Trophoblast cell (in vitro differentiated cells and primary cell): ENCODE measurements around the gene GPBAR1.

Experiments
- DNase-seq, 2 donors: peaks; one replicate each; pipeline ENCODE4 v3.0.0-alpha.2; 2016
- H2AFZ ChIP-seq: 2 replicates; pipeline ENCODE4 v1.6.1; 2013; ENCODE audit warnings: low read length, moderate library complexity, mild to moderate bottlenecking; ENCODE audit not compliant: insufficient read depth, poor library complexity
- H2AK5ac ChIP-seq: 2 replicates; pipeline ENCODE4 v1.6.1; 2013; ENCODE audit warnings: mild to moderate bottlenecking, low read length
- H2BK120ac ChIP-seq: 2 replicates; pipeline ENCODE4 v1.6.1; 2013; ENCODE audit warnings: low read length, mild to moderate bottlenecking, moderate library complexity; ENCODE audit not compliant: insufficient read depth, poor library complexity
- H2BK12ac ChIP-seq: 2 replicates; pipeline ENCODE4 v1.6.1; 2013; ENCODE audit warnings: mild to moderate bottlenecking, low read length, moderate library complexity
- H2BK5ac ChIP-seq: 2 replicates; pipeline ENCODE4 v1.6.1; 2013; ENCODE audit warnings: low read length, low read depth, moderate library complexity, mild to moderate bottlenecking; ENCODE audit not compliant: poor library complexity
- H3K14ac ChIP-seq: 2 replicates; pipeline ENCODE4 v1.6.1; 2013; ENCODE audit warnings: mild to moderate bottlenecking, low read length
- H3K18ac ChIP-seq: 2 replicates; pipeline ENCODE4 v1.6.1; 2013; ENCODE audit warnings: mild to moderate bottlenecking, low read length
- H3K23ac ChIP-seq: 2 replicates; pipeline ENCODE4 v1.6.1; 2013; ENCODE audit warnings: low read length
- H3K27ac ChIP-seq: 2 replicates; pipeline ENCODE4 v1.5.1; 2013; ENCODE audit warnings: low read depth, mild to moderate bottlenecking, inconsistent platforms, low read length, moderate library complexity
- H3K27me3 ChIP-seq: 2 replicates; pipeline ENCODE4 v1.6.1; 2013; ENCODE audit warnings: inconsistent platforms, mild to moderate bottlenecking, low read length, moderate library complexity; ENCODE audit not compliant: insufficient read depth
- H3K36me3 ChIP-seq, 2 experiments: 1 replicate in 1 of 2; 2 replicates in 1 of 2; pipeline ENCODE4 v1.6.1; 2013; ENCODE audit warnings: low read length in 2 of 2, mild to moderate bottlenecking in 2 of 2, moderate library complexity in 1 of 2; ENCODE audit not compliant: insufficient read depth in 2 of 2, control insufficient read depth in 1 of 2
- H3K4ac ChIP-seq: 2 replicates; pipeline ENCODE4 v1.6.1; 2013; ENCODE audit warnings: low read depth, mild to moderate bottlenecking, low read length, moderate library complexity
- H3K4me1 ChIP-seq, 2 experiments: 1 replicate in 1 of 2; 2 replicates in 1 of 2; pipeline ENCODE4 v1.6.1; 2013; ENCODE audit warnings: low read length in 2 of 2, mild to moderate bottlenecking in 2 of 2, moderate library complexity in 1 of 2; ENCODE audit not compliant: insufficient read depth in 2 of 2, control insufficient read depth in 1 of 2
- H3K4me2 ChIP-seq: 2 replicates; pipeline ENCODE4 v1.6.1; 2013; ENCODE audit warnings: inconsistent platforms, mild to moderate bottlenecking, low read length, moderate library complexity
- H3K4me3 ChIP-seq: 2 replicates; pipeline ENCODE4 v1.5.1; 2013; ENCODE audit warnings: mild to moderate bottlenecking, low read depth, low read length, inconsistent platforms
- H3K79me1 ChIP-seq: one replicate; pipeline ENCODE4 v1.6.1; 2013; ENCODE audit warnings: low read length
- H3K79me2 ChIP-seq: 2 replicates; pipeline ENCODE4 v1.6.1; 2013; ENCODE audit warnings: low read length, mild to moderate bottlenecking; ENCODE audit not compliant: control insufficient read depth, insufficient read depth, poor library complexity
- H3K9ac ChIP-seq: 2 replicates; pipeline ENCODE4 v1.6.1; 2013; ENCODE audit warnings: mild to moderate bottlenecking, low read length
- H3K9me3 ChIP-seq: 2 replicates; pipeline ENCODE4 v1.6.1; 2013; ENCODE audit warnings: low read depth, mild to moderate bottlenecking, control low read depth, inconsistent platforms, low read length; ENCODE audit not compliant: insufficient read depth
- H4K12ac ChIP-seq: 2 replicates; pipeline ENCODE4 v1.6.1; 2013; ENCODE audit warnings: low read depth, mild to moderate bottlenecking, low read length, moderate library complexity
- H4K8ac ChIP-seq: 2 replicates; pipeline ENCODE4 v1.6.1; 2013; ENCODE audit warnings: low read depth, mild to moderate bottlenecking, low read length, moderate library complexity
- H4K91ac ChIP-seq: one replicate; pipeline ENCODE4 v1.6.1; 2013; ENCODE audit warnings: low read depth, mild to moderate bottlenecking, low read length, moderate library complexity
- WGBS: extraction: QIAGEN DNeasy Blood & Tissue Kit; methylation state at CpG from one replicate; pipeline ENCODE4 v1.1.7; 2013; ENCODE audit warnings: missing lambda C conversion rate; ENCODE audit not compliant: insufficient read length, insufficient coverage; ENCODE audit errors: extremely low coverage; 5-methylcytosine and 5-hydroxymethylcytosine counted together

The GPBAR1 gene

DNA sequence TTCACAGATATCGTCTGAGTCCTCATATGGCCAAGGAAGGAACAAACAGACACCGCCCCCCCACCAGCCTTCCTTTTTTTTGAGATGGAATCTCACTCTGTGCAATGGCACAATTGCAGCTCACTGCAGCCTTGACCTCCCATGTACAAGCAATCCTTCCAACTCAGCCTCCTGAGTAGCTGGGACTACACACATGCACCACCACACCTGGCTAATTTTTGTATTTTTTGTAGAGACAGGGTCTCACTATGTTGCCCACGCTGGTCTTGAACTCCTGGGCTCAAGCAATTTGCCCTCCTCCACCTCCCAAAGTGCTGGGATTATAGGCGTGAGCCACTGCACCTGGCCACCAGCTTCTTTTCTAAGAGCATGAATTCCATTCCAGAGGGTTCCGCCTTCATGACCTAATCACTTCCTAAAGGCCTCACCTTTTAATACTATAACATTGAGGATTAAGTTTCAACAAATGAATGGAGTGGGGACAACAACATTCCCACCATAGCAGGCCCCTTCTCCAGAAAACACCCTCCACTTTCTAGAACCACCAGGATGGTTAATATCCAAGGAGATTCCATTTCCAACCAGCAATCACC, 33.7 kb downstream of the GPBAR1 start:
- peak overlapping the region; percentile 49 for H4K8ac ChIP-seq
- H3K79me2 ChIP-seq, result peaks cover 20% of the 10 kb centered on the region
- no peak overlapping the region for H3K23ac ChIP-seq
- peaks cover 29% of the 10 kb centered on the region for H3K79me1 ChIP-seq
- H3K9ac ChIP-seq, result no peak overlapping the region
- H3K4me2 ChIP-seq, result peak overlapping the region; percentile 38
- WGBS, result no CpG with 5 or more reads among the region's 5 CpGs
- H4K12ac ChIP-seq, result no peak overlapping the region
- H3K27me3 ChIP-seq, result no peaks in the 10 kb centered on the region
- peak overlapping the region; percentile 45 for H4K91ac ChIP-seq
- no peak overlapping the region for H2AFZ ChIP-seq
- no peak overlapping the region for H3K4me3 ChIP-seq
- no peak overlapping the region for H3K4ac ChIP-seq
- peak overlapping the region; percentile 25 for H3K18ac ChIP-seq
- no peaks in the 10 kb centered on the region for H3K9me3 ChIP-seq
- no peaks in the 10 kb centered on the region for H3K36me3 ChIP-seq
- peak overlapping the region; percentile 67 for H2BK120ac ChIP-seq
- H3K14ac ChIP-seq, result peak overlapping the region; percentile 5
- H2AK5ac ChIP-seq, result no peak overlapping the region
- H2BK12ac ChIP-seq, result peak overlapping the region; percentile 42
- no peak overlapping the region for H2BK5ac ChIP-seq
- peak; percentile 78 to 84 for DNase-seq
- peaks cover 40 to 49% of the 10 kb centered on the region in 2 experiments for H3K4me1 ChIP-seq
- H3K27ac ChIP-seq, result peak overlapping the region; percentile 42

DNA sequence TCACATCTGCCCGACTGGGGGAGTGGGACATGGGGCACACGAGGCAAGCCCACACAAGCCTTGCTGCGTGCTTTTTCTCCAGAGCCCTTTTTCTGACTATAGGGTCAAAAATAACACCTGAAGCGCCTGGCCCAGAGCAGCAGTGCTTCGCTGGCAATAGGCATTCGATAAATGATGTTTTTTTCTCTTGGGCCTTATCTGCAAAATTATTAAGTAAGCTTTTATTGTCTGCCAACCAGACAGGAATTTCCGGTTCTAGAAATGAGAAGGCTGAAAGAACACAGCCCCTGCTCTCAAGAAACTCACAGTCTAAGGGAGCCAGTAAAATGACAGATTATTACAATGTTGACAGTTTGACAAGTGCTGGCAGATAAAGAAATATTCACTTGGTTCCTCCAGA, 34.2 kb downstream of the GPBAR1 start:
- WGBS, result no CpG with 5 or more reads among the region's 7 CpGs
- Histone ChIP-seq H4K8ac (peak overlapping the region; percentile 50), H2AFZ (no peak overlapping the region), H4K91ac (peak overlapping the region; percentile 75), H3K9me3 (no peaks in the 10 kb centered on the region), H3K4ac (no peak overlapping the region), H3K4me1 (peaks cover 35 to 44% of the 10 kb centered on the region in 2 experiments), H3K14ac (peak overlapping the region; percentile 35), H3K9ac (no peak overlapping the region), H3K36me3 (no peaks in the 10 kb centered on the region), H2BK5ac (peak overlapping the region; percentile 79), H3K27me3 (no peaks in the 10 kb centered on the region), H3K4me3 (no peak overlapping the region), H3K23ac (no peak overlapping the region), H2BK12ac (peak overlapping the region; percentile 44), H4K12ac (no peak overlapping the region), H2AK5ac (no peak overlapping the region), H3K79me1 (peaks cover 25% of the 10 kb centered on the region), H2BK120ac (peak overlapping the region; percentile 61), H3K27ac (peak overlapping the region; percentile 42), H3K18ac (no peak overlapping the region), H3K4me2 (peak overlapping the region; percentile 38), H3K79me2 (peaks cover 20% of the 10 kb centered on the region)
- peak; percentile 56 to 94 for DNase-seq

GRCh38 chr2:218296200-218296599, 35.4 kb downstream of the GPBAR1 start:
- no peak overlapping the region for H4K8ac ChIP-seq
- H2AFZ ChIP-seq, result no peak overlapping the region
- no peak overlapping the region for H4K91ac ChIP-seq
- H3K4me2 ChIP-seq, result no peak overlapping the region
- WGBS, result no CpG with 5 or more reads among the region's 1 CpG
- no peak overlapping the region for H3K14ac ChIP-seq
- H3K79me2 ChIP-seq, result peaks cover 10% of the 10 kb centered on the region
- peaks cover 23 to 32% of the 10 kb centered on the region in 2 experiments for H3K4me1 ChIP-seq
- no peak overlapping the region for H3K18ac ChIP-seq
- H4K12ac ChIP-seq, result no peak overlapping the region
- no peak overlapping the region for H3K27ac ChIP-seq
- no peak overlapping the region for H3K9ac ChIP-seq
- DNase-seq, result no peak
- peak overlapping the region; percentile 39 for H2BK12ac ChIP-seq
- H3K9me3 ChIP-seq, result no peaks in the 10 kb centered on the region
- peaks cover 16% of the 10 kb centered on the region for H3K79me1 ChIP-seq
- no peak overlapping the region for H3K23ac ChIP-seq
- H2BK120ac ChIP-seq, result no peak overlapping the region
- no peaks in the 10 kb centered on the region for H3K27me3 ChIP-seq
- H2AK5ac ChIP-seq, result no peak overlapping the region
- no peak overlapping the region for H3K4ac ChIP-seq
- no peaks in the 10 kb centered on the region for H3K36me3 ChIP-seq
- no peak overlapping the region for H3K4me3 ChIP-seq
- H2BK5ac ChIP-seq, result no peak overlapping the region

DNA sequence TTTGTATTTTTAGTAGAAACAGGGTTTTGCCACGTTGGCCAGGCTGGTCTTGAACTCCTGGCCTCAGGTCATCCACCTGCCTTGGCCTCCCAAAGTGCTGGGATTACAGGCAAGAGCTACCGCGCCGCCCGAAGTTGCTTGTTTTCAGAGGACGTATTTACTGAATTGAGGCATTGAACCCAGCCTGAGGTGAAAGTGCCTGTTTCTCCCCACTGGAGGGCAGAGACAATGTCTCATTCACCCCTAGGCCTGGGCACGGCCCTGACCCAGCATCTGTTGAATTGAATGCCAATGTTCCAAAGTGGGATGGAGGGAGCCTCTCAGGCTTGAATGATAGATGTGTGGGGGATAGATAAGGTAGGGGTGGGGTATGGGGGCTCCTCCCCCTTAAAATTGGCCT, 36.0 kb downstream of the GPBAR1 start:
- Histone ChIP-seq H3K4me1 (peaks cover 19 to 26% of the 10 kb centered on the region in 2 experiments), H2AK5ac (peak overlapping the region; percentile 50), H3K14ac (peak overlapping the region; percentile 43), H3K36me3 (no peaks in the 10 kb centered on the region), H2BK5ac (no peak overlapping the region), H2AFZ (no peak overlapping the region), H3K9me3 (no peaks in the 10 kb centered on the region), H3K27ac (no peak overlapping the region), H3K9ac (no peak overlapping the region), H4K8ac (no peak overlapping the region), H2BK120ac (no peak overlapping the region), H4K91ac (peak overlapping the region; percentile 28), H3K23ac (no peak overlapping the region), H3K4ac (no peak overlapping the region), H3K4me3 (no peak overlapping the region), H3K79me2 (peaks cover 5% of the 10 kb centered on the region), H4K12ac (no peak overlapping the region), H3K4me2 (no peak overlapping the region), H3K79me1 (peaks cover 14% of the 10 kb centered on the region), H3K18ac (no peak overlapping the region), H3K27me3 (no peaks in the 10 kb centered on the region), H2BK12ac (peak overlapping the region; percentile 76)
- peak; percentile 25 to 43 for DNase-seq
- whole genome bisulfite sequencing, result no CpG with 5 or more reads among the region's 7 CpGs
